SU-DHL-6 (cell line): ENCODE results near the gene ATG2A.

ENCODE experiments used
- EZH2phosphoT487 ChIP-seq: fragments of 200-600 bp; sonication (generic), shearing (Covaris generic); conservative IDR thresholded peaks from 2 replicates; pipeline ENCODE4 v1.6.1; 2018; ENCODE audit warnings: mild to moderate bottlenecking, antibody characterized with exemption, low read length, moderate library complexity, mixed read lengths
- TF ChIP-seq, protein P1 (sequence below): fragments of 200-600 bp; sonication (generic); IDR thresholded peaks from one replicate; pipeline ENCODE4 v1.5.1; 2017; ENCODE audit warnings: antibody characterized with exemption, mild to moderate bottlenecking, low read length, moderate library complexity; ENCODE audit not compliant: insufficient read depth, poor library complexity, severe bottlenecking

DNA sequence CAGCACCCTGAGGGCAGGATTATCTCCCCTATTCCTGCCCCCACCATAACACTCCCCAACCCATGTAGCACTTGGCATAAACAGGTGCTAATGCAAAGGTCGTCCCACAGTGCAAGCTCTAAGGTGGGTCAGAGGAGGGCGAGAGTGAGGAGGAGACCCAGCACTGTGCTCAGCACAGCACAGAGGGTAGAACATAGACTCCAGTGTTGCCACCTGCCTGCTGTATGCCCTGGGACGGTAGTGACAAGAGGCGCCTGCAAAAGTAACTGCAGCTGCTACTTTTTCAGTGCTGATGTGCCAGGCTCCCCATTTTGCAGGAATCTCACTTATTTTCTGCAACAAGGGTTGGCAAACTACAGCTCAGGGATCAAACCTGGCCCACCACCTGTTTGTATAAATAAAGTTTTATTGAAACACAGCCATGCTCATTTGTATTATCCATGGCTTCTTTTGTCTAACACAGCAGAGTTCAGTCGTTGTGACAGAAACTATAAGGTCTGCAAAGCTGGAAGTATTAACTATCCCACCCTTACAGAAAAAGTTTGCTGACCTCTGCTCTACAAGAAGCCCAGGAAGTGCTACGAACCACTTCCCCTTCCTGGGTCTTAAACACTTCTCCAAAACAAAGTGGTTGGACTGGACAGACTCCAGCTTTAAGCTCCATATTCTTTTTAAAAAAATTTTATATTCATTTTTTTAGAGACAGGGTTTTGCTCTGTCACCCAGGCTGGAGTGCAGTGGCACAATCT lies 55.6 kb downstream of the ATG2A start:
- TF ChIP-seq, protein P1, sequence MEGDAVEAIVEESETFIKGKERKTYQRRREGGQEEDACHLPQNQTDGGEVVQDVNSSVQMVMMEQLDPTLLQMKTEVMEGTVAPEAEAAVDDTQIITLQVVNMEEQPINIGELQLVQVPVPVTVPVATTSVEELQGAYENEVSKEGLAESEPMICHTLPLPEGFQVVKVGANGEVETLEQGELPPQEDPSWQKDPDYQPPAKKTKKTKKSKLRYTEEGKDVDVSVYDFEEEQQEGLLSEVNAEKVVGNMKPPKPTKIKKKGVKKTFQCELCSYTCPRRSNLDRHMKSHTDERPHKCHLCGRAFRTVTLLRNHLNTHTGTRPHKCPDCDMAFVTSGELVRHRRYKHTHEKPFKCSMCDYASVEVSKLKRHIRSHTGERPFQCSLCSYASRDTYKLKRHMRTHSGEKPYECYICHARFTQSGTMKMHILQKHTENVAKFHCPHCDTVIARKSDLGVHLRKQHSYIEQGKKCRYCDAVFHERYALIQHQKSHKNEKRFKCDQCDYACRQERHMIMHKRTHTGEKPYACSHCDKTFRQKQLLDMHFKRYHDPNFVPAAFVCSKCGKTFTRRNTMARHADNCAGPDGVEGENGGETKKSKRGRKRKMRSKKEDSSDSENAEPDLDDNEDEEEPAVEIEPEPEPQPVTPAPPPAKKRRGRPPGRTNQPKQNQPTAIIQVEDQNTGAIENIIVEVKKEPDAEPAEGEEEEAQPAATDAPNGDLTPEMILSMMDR = no peak
- TF ChIP-seq EZH2phosphoT487 = no peak
